SHP77 (cell line): ENCODE measurements around the gene NT5C3B.
A peak's percentile ranks its signal among the peaks of the same experiment; 100 is the strongest.

Experiments used
- DNase-seq, 2 experiments: peaks; one replicate each; lab custom pipeline; 2025; lab: John Stamatoyannopoulos, UW

Gene NT5C3B

GRCh38 chr17:41810659-41811548 lies 25.1 kb downstream of the NT5C3B start:
- no peak for DNase-seq

GRCh38 chr17:41806685-41807445 lies 29.2 kb downstream of the NT5C3B start:
- no peak for DNase-seq

GRCh38 chr17:41803049-41804020 lies 32.7 kb downstream of the NT5C3B start:
- no peak for DNase-seq

GRCh38 chr17:41801374-41802271 lies 34.4 kb downstream of the NT5C3B start:
- DNase-seq, result peak; percentile 52 to 65

- peak; percentile 32 to 67 for DNase-seq
Observed at GRCh38 chr17:41800601-41801373, 35.2 kb downstream of the NT5C3B start.

- DNase-seq, result no peak
Observed at GRCh38 chr17:41799366-41799765, 36.7 kb downstream of the NT5C3B start.

- DNase-seq, result no peak
Observed at GRCh38 chr17:41797377-41797776, 38.7 kb downstream of the NT5C3B start.

GRCh38 chr17:41796121-41796895 lies 39.7 kb downstream of the NT5C3B start:
- DNase-seq, result no peak

GRCh38 chr17:41794540-41794975 lies 41.5 kb downstream of the NT5C3B start:
- DNase-seq, result no peak

- DNase-seq, result peak in 1 of 2 experiments; percentile 30
Observed at GRCh38 chr17:41793784-41794539, 42.1 kb downstream of the NT5C3B start.

- peak; percentile 45 to 60 for DNase-seq
Observed at GRCh38 chr17:41792845-41793783, 42.9 kb downstream of the NT5C3B start.

- DNase-seq, result no peak
Observed at GRCh38 chr17:41787021-41787418, 49.0 kb downstream of the NT5C3B start.

- peak; percentile 98 to 99 for DNase-seq
Observed at GRCh38 chr17:41786227-41787020, 49.6 kb downstream of the NT5C3B start, which contains the start of gene JUP. Gene JUP, minus strand, starts transcription at chr17:41786711. Its CDS starts 14,857 bp downstream, at chr17:41771854.

GRCh38 chr17:41785859-41786226 lies 50.2 kb downstream of the NT5C3B start:
- no peak for DNase-seq

- no peak for DNase-seq
Observed at GRCh38 chr17:41785091-41785858, 50.8 kb downstream of the NT5C3B start.
